ENCODE data around the gene MCF2L2.

Gene MCF2L2

GRCh38 chr3:183327343-183327742 lies 101.1 kb downstream of the MCF2L2 start:
- no peak for DNase-seq (ENCODE audit: low read depth in 2 of 2)

- no peak for DNase-seq (ENCODE audit: low read depth in 2 of 2)
Observed at GRCh38 chr3:183324083-183324482, 104.3 kb downstream of the MCF2L2 start.

- DNase-seq (ENCODE audit: low read depth in 2 of 2), result no peak
Observed at GRCh38 chr3:183319371-183319770, 109.0 kb downstream of the MCF2L2 start.

GRCh38 chr3:183318877-183319276 lies 109.5 kb downstream of the MCF2L2 start:
- no peak for DNase-seq (ENCODE audit: low read depth in 2 of 2)

- DNase-seq (ENCODE audit: low read depth in 2 of 2), result no peak
Observed at GRCh38 chr3:183317886-183318865, 110.2 kb downstream of the MCF2L2 start.

GRCh38 chr3:183317271-183317670 lies 111.1 kb downstream of the MCF2L2 start:
- no peak for DNase-seq (ENCODE audit: low read depth in 2 of 2)

- DNase-seq (ENCODE audit: low read depth in 2 of 2), result no peak
Observed at GRCh38 chr3:183315739-183316138, 112.7 kb downstream of the MCF2L2 start.

GRCh38 chr3:183313764-183314163 lies 114.7 kb downstream of the MCF2L2 start:
- DNase-seq (ENCODE audit: low read depth in 2 of 2), result no peak

GRCh38 chr3:183313351-183313750 lies 115.1 kb downstream of the MCF2L2 start:
- no peak for DNase-seq (ENCODE audit: low read depth in 2 of 2)

- DNase-seq (ENCODE audit: low read depth in 2 of 2), result no peak
Observed at GRCh38 chr3:183312433-183312832, 116.0 kb downstream of the MCF2L2 start.

- DNase-seq (ENCODE audit: low read depth in 2 of 2), result no peak
Observed at GRCh38 chr3:183310936-183311335, 117.5 kb downstream of the MCF2L2 start.

GRCh38 chr3:183309276-183309675 lies 119.1 kb downstream of the MCF2L2 start:
- no peak for DNase-seq (ENCODE audit: low read depth in 2 of 2)

- no peak for DNase-seq (ENCODE audit: low read depth in 2 of 2)
Observed at GRCh38 chr3:183308751-183309150, 119.7 kb downstream of the MCF2L2 start.

- no peak for DNase-seq (ENCODE audit: low read depth in 2 of 2)
Observed at GRCh38 chr3:183307749-183308148, 120.7 kb downstream of the MCF2L2 start.

- peak; percentile 26 to 33 for DNase-seq (ENCODE audit: low read depth in 2 of 2)
Observed at GRCh38 chr3:183306798-183307671, 121.4 kb downstream of the MCF2L2 start.

GRCh38 chr3:183303690-183304089 lies 124.7 kb downstream of the MCF2L2 start:
- DNase-seq (ENCODE audit: low read depth in 2 of 2), result no peak

- DNase-seq (ENCODE audit: low read depth in 2 of 2), result no peak
Observed at GRCh38 chr3:183301937-183302580, 126.4 kb downstream of the MCF2L2 start.

- no peak for DNase-seq (ENCODE audit: low read depth in 2 of 2)
Observed at GRCh38 chr3:183300996-183301562, 127.3 kb downstream of the MCF2L2 start.

GRCh38 chr3:183299976-183300375 lies 128.4 kb downstream of the MCF2L2 start:
- no peak for DNase-seq (ENCODE audit: low read depth in 2 of 2)

GRCh38 chr3:183298701-183299153 lies 129.7 kb downstream of the MCF2L2 start:
- DNase-seq (ENCODE audit: low read depth in 2 of 2), result no peak

GRCh38 chr3:183296944-183297343 lies 131.5 kb downstream of the MCF2L2 start:
- DNase-seq (ENCODE audit: low read depth in 2 of 2), result no peak

- no peak for DNase-seq (ENCODE audit: low read depth in 2 of 2)
Observed at GRCh38 chr3:183295211-183295610, 133.2 kb downstream of the MCF2L2 start.

Measured in stimulated activated CD8-positive, alpha-beta memory T cell treated with anti-CD3 and anti-CD28 coated beads, Interleukin-7, amount 100 ng/mL, for 4 hours (primary cell).